Endometrial microvascular endothelial cells (primary cell): Measurements from ENCODE around the gene RTL5. TPM values are rescaled to one million over a fixed set of nuclear protein-coding genes. Genes with fewer than 3 reads are reported as not detected.

Experiments
- in situ Hi-C: cut with HindIII; loops from 2 replicates; pipeline ENCODE4 v1.10.0; 2017; ENCODE audit warnings: low sequenced_read_pairs, low pct_unique_long_range_greater_than_20kb; ENCODE audit errors: inconsistent ontology term
- total RNA-seq: library from RNA; depleted of rRNA; stranded (reverse); fragments of >200 nt; gene quantifications from one replicate; pipeline ENCODE4 v1.2.3, GENCODE V29; 2015; ENCODE audit errors: inconsistent ontology term

The RTL5 gene
- total RNA-seq, 1 donor from 2014 or later = 1.8 TPM

- in situ Hi-C loops = no loop called here
Measured at GRCh38 chrX:72086995-72087394, 44.7 kb downstream of the RTL5 start.

DNA sequence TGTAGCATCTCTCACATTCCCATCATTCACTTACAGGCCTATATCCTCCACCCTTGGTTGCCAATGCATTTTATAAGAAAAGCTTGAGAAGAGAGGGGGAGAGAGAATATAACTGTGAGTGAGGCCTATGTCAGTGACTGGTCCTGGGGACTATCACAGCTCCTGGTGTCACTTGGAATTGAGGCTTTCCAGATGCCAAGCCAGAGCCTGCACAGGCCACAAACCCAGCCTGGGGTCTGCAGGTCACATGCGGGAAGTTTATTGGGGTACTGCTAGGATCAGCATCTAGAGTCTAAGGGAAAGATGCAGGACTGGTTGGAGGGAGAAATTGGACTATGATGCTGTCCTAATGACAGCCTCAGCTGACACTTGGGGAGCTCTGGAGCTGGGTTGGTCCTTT lies 47.6 kb downstream of the RTL5 start:
- in situ Hi-C loops = no loop called here

GRCh38 chrX:72083291-72083690 lies 48.4 kb downstream of the RTL5 start:
- in situ Hi-C loops = no loop called here

DNA sequence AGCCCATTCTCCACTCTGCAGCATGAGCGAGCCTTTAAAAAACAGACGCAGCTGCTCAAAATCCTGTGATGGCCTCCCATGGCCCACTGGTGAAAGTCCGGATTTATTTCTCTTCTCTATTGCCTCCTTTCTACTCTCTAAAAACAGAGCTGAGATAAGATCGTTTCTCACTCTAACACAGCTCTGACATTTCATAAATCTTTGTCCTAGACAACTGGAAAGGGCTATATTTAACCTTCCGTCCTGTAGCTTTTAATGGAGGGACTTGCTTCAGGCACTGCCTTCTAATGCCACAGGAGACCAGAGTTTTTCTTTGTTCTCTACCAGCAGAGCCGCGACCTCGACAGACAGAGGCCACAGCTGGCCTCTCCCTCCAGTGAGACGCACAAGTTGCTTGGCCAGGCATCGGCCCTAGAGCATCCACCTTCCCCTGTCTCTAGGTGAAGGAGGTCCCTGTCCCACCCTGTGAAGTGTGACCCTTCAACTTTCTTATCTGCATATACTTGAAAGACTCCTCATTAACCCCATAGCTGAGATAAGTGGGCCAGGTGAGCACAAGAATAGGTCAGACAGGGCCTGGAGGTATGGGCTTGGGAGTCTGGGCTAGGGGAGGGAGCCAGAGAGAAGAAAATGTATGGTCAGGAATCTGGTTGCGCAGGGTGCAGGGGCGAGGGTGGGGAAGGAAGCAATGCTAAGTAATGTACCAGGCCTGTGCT lies 50.0 kb downstream of the RTL5 start:
- in situ Hi-C loops = no loop called here

GRCh38 chrX:72080800-72081199 lies 50.9 kb downstream of the RTL5 start:
- in situ Hi-C loops = no loop called here

DNA sequence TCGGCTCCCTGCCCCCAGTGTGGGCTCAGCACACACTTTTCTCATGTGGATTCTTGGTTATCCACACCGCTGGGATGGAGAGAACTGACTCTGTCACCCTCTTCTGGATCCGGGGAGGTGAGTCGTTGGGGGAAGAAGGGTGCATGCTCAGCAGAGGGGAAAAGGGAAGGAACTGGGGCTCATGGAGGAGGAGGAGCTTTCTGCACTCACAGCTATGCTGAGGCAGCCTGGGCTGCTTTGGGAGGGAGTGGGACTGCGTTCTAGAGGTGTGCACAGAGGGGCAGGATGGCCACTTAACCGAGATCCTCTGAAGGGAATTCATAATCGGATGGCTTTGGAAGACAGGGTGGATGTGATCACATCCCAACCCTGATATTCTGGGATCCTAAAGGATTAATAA lies 51.6 kb downstream of the RTL5 start:
- in situ Hi-C loops = no loop called here

GRCh38 chrX:72079607-72080006 lies 52.1 kb downstream of the RTL5 start:
- in situ Hi-C loops = no loop called here

GRCh38 chrX:72078411-72078810 lies 53.3 kb downstream of the RTL5 start:
- in situ Hi-C loops = no loop called here

Other genes with a start within 250 kb of the RTL5 start
- 30.7 TPM for gene NHSL2, start 221.1 kb downstream of the RTL5 start, total RNA-seq
- gene PIN4, start 49.8 kb upstream of the RTL5 start, total RNA-seq = 12.5 TPM
- 10.3 TPM for gene ERCC6L, start 107.1 kb upstream of the RTL5 start, total RNA-seq
- gene RPS4X, start 145.3 kb upstream of the RTL5 start, total RNA-seq = 1,152 TPM
- gene CITED1, start 174.0 kb upstream of the RTL5 start, total RNA-seq = not detected